ENCODE data around the gene ARHGEF37.
A peak's percentile ranks its signal among the peaks of the same experiment; 100 is the strongest.
"Not testable (repeated sequence)": the region's sequence is repeated elsewhere in the genome, so short reads cannot be mapped to it uniquely, and the experiment has no call there.

The ARHGEF37 gene, protein sequence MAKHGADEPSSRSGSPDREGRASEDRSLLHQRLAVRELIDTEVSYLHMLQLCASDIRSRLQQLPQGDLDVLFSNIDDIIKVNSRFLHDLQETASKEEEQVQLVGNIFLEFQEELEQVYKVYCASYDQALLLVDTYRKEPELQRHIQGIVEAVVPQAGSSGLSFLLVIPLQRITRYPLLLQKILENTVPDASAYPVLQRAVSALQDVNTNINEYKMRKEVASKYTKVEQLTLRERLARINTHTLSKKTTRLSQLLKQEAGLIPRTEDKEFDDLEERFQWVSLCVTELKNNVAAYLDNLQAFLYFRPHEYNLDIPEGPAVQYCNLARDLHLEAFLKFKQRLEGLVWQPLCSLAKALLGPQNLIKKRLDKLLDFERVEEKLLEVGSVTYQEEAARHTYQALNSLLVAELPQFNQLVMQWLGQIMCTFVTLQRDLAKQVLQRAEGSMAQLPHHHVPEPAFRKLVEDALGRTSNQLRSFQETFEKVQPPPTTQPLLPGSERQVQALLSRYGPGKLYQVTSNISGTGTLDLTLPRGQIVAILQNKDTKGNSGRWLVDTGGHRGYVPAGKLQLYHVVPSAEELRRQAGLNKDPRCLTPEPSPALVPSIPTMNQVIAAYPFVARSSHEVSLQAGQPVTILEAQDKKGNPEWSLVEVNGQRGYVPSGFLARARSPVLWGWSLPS

DNA sequence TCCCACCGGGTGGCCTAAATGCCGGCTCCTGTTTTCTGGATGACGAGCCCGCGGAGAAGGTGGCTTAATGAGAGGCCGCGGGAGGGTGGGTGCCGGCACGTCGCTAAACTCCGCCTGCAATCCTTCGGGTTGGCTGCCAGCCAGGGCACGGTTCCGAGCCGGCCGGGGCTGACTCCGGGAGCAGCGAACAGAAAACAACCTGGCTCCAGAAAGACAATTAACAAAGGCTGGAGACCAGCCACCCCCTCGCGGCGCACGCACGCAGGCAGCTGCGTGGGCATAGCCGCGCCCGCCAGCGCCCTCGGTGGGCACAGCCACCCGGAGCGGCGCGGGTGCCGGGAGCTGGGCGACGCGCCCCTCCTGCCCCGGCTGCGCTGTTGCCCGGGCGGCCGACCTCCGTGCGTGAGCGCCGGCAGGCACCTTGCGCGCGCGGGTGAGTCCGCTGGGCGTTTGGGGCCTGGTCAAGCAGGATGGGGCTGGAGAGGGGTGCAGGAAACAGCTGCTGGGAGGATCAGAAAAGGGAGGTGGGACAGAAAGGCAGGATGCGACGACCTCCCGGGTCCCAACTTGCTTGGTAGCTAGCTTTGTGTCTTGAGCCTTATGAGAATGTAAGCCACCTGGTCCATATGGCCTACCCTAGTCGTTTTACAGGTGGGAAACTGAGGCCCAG lies at the start of gene ARHGEF37:
Gene ARHGEF37 (plus strand): TSS at position 307 of the 670 bp plus-strand sequence. CDS start 16,272 bp downstream, outside the sequence.
- peak; percentile 75 to 88 for DNase-seq

DNA sequence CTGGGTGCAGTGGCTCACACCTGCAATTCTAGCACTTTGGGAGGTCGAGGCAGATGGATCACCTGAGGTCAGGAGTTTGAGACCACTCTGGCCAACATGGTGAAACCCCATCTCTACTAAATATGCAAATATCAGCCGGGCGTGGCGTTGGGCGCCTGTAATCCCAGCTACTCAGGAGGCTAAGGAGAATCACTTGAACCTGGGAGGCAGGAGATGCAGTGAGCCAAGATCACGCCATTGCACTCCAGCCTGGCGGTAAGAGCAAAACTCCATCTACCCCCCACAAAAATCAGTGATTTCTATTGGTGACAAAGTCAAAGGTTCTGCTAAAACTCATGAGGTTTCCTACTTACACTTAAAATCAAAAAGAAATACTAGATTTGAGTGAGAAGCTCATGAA lies 48.9 kb upstream of the ARHGEF37 start:
- no peak for DNase-seq

DNA sequence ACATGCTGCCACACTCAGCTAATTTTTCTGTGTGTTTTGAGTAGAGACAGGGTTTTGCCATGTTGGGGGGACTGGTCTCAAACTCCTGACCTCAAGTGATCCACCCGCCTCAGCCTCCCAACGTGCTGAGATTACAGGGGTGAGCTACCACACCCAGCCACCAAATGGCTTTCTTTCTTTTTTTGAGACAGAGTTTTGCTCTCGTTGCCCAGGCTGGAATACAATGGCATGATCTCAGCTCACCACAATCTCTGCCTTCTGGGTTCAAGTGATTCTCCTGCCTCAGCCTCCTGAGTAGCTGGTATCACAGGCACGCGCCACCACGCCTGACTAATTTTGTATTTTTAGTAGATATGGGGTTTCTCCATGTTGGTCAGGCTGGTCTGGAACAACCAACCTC lies 45.5 kb upstream of the ARHGEF37 start:
- not testable (repeated sequence) for DNase-seq

DNA sequence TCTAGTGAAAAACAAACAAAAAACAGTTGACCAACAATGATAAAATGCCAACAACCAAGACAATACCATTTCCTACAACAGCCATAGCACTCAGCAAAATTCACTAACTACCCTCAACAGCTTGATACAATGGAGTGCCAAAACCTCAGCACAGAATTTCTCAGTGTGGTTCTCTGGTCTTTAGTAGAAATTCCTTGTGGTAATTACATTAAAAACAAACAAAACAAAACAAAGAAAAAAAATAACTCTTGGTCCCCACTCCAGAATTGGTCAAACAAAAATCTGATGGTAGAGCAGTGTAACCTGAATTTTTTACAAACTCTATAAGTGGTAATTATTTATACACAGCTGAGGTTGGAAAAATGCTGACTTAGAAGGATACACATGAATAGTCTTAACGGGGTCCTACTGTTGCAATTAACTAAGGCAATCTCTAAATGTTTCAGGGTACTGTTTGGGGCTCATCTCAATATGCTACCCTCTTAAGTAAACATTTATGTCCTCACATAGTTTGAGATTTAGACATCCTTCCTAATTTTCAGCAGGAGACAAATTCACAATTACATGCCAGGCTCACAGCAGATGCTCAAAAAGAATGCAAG lies 43.8 kb upstream of the ARHGEF37 start:
- DNase-seq: no peak

DNA sequence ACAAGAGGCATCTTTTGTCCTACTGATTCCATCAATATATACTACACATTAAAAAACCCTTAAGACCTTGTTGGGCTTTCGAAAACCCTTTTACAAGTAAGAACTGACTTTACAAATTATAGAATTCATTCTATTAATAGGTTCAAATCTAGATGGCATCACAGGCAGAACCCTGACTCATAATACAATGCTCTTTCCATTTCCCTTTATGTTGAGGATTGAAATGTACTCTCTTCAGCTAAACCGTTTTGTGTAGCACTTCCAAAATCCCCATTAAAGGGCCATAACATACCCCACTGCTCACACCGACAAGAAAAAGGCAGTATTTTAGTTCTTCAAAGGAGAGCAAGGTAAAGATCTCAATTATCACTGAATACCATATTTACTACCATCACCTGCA lies 41.2 kb upstream of the ARHGEF37 start:
- no peak for DNase-seq

DNA sequence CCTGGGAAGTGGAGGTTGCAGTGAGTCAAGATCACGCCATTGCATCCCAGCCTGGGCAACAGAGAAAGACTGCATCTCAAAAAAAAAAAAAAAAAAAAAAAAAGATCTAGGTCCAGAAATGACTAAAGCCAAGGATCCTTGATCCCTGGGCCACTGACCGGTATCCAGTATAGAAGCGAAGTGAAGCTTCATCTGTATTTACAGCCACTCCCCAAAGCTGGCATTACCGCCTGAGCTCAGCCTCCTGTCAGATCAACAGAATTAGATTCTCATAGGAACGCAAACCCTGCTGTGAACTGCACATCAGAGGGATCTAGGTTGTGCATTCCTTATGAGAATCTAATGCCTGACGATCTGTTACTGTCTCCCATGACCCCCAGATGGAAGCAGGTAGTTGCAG lies 39.4 kb upstream of the ARHGEF37 start:
- DNase-seq: no peak

DNA sequence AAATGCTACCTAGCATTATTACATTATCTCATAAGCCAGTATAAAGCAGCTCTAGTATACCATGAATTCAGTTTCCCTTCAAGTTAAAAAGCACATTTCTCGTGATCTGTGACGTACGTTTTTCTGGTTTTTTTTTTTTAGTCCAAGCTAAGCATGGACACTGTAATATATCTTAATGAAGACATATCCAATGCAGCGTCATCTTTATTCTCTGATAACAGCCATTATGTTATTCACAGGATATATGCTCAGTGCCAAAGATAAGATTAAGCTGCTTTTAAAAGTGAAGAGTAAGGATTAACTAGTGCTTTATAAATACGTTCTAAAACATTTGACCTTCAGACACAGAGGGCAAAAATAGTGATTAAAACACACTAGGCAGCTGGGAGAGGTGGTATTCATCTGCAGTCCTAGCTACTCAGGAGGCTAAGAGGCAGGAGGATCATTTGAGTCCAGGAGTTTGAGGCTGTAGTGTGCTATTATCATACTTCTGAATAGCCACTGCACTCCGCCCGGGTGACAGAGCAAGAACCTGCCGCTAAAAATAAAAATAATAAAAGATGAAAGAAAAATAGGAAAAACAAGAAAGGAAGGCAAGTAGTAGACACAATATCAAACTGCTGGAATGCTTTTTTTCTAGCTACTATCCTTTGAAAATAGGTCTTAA lies 37.8 kb upstream of the ARHGEF37 start:
- DNase-seq: no peak

DNA sequence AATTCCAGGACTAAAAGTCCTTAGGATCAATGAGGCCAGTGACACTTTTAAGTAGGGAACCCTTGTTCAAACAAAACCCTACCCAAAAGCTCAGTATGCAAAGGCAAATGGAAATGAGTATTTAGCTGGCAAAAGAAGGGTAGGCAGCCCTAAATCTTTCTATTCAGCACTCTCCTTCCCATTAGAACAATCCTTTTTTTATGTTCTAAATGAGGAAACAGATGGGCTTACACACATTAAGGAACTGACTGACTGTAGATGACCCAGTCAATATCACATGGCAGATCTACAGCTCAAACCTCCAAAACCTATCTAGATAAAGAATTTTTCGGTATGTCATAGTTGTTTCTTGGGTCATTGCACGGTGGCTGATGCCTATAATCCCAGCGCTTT lies 37.3 kb upstream of the ARHGEF37 start:
- DNase-seq: no peak

DNA sequence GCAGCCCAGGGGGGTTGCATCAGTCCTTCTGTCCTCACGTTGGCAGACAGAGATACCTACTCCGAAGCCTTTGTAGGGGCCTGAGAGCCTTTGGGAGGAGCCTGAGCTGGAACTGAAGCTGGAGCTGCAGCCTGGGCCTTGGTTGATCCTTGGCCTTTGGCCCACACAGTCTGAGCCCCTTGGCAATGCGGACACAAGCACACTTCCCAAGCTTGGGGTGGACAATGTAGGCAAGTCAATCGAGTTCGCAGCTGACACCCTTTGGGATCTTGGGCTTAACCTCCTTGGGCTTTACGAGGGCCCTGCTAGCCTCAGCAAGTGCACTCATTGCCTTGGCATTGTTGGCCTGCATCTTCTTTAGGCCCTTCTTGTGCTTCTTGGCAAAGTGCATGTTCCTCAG lies 36.0 kb upstream of the ARHGEF37 start:
- no peak for DNase-seq

DNA sequence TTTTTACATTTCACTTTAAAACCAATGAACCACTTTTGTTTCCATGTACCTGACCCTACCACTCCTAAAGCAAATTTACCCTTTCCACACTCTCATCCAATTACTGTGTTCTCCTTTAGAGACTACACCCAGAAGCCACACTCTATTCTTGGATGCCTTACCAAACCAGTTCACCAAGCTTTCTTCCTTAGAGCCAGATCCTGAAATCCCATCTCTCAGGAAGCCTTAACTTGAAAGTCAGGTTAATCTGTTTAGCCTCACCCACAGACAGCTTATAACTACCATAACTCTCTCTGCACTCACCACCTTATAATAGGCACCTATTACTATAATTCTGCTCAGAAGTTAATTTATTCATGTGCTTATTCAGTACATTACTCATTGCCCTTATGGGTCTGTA lies 34.3 kb upstream of the ARHGEF37 start:
- no peak for DNase-seq

DNA sequence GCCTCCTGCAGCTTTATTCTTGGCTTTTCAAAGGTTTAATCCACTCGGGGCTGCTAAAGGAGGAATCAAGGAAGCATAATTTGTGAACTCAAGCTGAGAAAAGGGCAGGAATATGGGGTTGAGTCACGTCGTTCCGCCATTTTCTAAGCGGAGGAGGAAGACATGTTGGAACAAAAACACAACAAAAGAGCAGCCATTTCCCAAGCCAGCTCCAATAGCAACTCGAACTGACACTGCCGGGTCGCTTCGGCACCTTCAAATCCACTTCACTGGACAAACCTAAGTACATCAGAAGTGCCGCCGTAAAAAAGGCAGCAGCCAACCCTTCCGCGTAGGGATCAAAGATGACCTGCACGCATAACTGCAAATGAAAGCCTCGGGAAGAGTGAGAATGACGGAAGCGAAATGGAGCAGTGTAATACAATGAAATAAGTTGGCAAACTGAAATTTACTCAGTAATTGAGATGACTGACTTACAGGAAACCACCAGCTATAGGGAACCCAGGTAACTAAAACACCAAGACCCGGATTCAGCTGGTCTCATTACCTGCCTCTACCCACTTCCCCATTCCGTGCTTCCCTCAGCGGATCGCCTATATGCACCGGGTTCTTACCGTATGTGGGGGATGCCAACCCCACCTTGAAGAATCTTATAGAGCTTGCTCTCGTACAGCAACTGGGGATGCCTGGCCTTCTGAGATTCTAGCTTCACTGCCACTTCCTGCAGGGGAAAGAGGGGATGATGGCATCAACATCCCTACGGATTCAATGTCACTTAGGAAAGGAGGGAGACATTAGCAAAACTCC lies 31.6 kb upstream of the ARHGEF37 start:
- DNase-seq: peak; percentile 33 to 40

DNA sequence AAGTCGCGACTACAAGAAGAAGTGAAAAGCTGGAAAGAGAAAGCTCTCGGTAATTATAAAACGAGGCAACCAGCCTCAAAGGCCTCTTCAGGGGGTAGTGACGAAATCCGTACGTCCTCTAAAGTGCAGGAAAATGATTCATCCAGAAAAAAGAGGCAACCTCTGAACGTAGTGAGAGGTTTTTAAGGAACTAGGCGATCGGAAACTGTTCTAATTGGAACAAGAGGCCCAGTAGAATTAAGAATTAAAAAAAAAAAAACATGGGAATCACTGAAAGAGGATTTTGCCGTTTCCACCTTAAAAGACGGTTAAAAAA lies 31.1 kb upstream of the ARHGEF37 start:
- no peak for DNase-seq

DNA sequence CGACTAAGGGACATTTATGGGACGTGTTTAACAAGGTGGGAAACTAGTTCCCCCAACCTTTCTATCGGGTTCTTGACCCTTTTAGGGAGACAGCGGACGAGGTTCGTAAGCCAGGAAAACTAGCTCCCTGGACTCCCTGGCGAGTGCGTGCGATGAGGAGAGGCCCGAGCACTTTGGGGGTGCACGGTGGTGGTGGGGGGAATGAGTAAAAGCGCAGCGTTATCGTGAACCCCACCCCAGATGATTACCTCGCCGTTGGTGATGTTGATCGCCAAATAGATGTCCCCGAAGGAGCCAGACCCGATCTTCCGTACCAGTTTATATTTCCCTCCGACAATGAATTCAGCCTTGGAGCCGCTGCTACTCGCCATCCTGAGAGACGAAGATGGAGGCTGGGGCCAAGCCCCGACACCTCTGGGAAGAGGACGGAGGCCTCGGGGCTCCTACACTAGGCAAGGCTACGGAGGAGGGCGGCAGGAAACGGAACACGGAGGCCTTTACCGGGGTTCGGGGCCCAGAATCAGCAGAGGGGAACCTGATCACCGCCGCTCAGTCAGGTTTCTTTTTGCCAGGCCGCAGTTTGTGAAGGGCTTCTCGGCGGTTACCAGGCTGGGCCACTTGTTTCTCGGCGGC lies 30.6 kb upstream of the ARHGEF37 start:
- DNase-seq: peak in 1 of 2 donors; percentile 42

DNA sequence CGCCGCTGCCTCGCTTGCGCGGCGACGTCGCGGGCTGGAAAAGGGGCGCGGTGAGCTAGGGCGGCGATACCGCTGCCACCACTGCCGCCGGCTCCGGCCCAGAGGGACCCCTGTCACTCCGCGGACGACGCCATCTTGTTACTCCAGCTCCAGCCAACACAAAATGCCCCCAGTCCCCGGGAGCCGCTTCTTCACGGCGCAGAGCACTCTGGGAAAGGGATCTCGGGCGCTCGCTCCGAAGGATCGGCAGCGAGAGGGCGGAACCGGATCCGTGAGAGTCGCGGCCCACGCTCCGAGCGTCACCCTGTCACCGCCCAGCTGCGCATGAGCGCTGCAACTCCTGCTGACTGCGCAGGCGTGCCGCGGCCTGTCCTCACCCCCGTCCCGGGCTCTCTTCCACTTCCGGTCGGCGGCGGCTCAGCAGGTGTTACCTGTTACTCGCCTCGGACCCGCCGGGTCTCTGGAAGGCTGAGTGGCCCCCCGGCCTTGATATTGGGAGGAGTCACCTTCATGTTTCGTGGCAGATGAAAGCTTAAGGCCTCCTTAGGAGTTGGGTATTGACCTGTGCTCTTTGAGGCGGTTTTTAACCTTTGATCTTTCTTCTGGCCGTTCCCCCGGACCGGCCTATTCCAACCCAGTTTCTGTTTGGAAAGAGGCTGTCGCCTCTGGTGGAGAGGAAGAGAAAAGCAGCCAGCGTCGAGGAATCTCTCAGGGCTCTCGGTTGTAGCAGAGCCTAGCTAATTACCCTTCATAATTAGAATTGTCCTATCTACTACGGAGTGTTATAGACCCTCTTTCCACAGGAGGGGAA lies 29.9 kb upstream of the ARHGEF37 start, which contains the start of gene CSNK1A1:
Gene CSNK1A1 (minus strand): TSS at position 213 of the 811 bp plus-strand sequence. CDS start 475 bp downstream, outside the sequence.
- DNase-seq: peak; percentile 97 to 98

DNA sequence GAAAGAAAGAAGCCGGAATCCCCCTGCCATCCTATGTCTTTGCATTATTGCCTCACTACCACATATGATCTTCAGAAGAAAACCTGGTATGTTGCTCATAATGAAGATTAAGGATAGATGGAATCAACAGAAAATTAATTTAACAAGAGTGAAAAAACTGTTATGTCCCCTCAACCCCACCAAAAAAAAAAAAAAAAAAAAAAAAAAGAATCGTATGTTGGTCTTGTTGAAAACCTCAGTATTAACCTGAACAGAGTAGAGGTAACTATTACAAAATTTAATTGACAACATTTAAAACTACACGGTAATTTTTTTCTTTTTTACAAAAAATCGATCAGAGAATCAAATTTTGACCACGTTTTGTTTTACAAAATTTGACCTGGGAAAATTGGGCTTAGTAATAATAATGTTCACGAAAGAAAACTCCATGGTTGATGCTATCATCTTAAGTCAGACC lies 29.2 kb upstream of the ARHGEF37 start:
- no peak for DNase-seq

DNA sequence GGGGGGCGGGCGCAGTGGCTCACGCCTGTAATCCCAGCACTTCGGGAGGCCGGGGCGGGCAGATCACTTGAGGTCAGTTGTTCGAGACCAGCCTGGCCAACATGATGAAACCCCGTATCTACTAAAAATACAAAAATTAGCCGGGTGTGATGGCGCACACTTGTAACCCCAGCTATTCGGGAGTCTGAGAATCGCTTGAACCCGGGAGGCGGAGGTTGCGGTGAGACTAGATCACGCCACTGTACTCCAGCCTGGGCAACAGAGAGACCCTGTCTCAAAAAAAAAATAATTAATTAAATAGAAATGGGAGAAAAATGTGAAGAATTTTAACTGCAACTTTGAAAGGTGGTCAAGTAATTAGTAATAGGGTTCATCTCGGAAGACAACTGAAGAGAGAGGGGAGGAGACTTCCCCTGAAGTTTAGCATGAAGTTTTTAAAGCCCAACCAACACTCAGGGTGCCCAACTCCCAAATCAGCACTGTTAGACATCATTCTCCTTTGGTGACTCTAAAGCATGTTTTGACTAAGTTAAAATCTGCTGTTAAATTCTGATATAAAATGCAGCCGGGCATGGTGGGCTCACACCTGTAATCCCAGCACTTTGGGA lies 28.6 kb upstream of the ARHGEF37 start:
- DNase-seq: no peak

DNA sequence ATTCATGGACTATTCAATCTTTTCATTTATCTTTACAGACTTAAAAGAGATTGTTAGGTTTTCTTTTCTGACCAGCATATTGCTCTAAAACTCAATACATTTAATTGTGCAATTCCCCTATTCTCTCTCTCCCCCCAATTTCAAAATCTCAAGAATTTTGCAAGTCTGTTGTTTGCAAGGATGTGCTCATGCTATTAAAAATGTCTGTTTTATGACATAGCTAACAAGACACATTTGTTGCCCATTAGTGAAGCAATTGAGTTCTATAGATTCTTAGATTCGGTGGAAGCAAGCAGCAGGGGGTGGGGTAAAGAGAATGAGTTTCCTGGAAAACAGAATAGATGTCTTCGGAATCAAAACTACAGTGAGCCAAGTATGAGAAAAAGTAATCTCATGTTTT lies 21.6 kb upstream of the ARHGEF37 start:
- no peak for DNase-seq

DNA sequence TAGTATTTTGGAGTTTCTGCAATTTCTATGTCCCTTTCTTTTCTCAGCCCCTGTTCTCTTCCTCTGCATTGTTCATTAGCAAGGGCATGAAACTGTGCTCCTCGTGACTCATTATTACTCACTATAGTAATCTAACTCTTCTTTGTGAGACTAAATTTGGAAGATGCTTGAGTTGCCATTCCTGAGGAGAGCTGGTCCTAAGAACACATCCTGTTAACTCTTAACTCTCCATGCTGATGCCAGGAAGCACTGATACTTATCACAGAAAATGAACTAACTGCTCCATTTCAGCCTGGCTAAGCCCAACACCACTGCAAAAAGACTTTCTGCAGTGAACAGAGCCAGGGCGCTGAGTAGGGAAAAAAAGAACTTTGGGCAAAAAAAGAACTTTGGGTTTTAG lies 19.4 kb upstream of the ARHGEF37 start:
- peak in 1 of 2 donors; percentile 17 for DNase-seq

DNA sequence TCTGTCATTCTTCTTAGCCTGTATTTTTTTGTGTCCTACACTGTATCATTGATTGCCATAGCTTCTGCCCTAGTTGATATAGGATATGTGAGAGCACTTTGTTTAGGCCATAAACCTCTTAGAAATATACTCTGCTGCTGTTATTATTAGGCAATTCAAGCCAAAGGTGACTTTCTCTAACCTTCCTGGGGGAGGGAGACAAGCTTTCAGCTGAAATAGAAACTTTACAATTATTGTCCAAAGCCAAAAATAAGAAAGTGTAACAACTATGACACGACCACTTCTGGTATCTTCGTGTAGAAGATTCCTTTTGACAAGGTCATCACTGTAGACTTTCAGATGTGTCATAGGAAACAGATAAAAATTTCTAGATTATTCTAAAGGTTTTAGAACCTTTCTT lies 17.8 kb upstream of the ARHGEF37 start:
- DNase-seq: no peak
